ENCODE measurements around the gene SMIM13. TPM values are rescaled to one million over a fixed set of nuclear protein-coding genes. Genes with fewer than 3 reads are reported as not detected.

Gene SMIM13
- 10.7 TPM for total RNA-seq

GRCh38 chr6:11093626-11094410, at the start of gene SMIM13:
Gene SMIM13, plus strand, starts transcription at chr6:11093834. Its CDS starts 480 bp downstream, at chr6:11094314.

GRCh38 chr6:11043961-11044711, 49.5 kb upstream of the SMIM13 start, which contains the start of gene ELOVL2:
Gene ELOVL2, minus strand, starts transcription at chr6:11044305. Its CDS starts 75 bp downstream, at chr6:11044230.

GRCh38 chr6:11110921-11111768, 17.5 kb downstream of the SMIM13 start, which contains the start of gene ERVFRD-1:
Gene ERVFRD-1, minus strand, starts transcription at chr6:11111725. Its CDS starts 6,415 bp downstream, at chr6:11105310.

Small RNAs within 50 kb of the gene (small RNA-seq; reads per million reads assigned to genes)
- not detected for gene AL136139.1 (ENCODE audit: low replicate concordance)

Other genes with a start within 250 kb of the SMIM13 start
- not detected for gene GCM2, start 211.8 kb upstream of the SMIM13 start, total RNA-seq
- gene SYCP2L, start 206.8 kb upstream of the SMIM13 start, total RNA-seq = 3.7 TPM
- gene ELOVL2, start 49.5 kb upstream of the SMIM13 start, total RNA-seq = 2.3 TPM
- gene ERVFRD-1, start 17.9 kb downstream of the SMIM13 start, total RNA-seq = not detected
- 90.4 TPM for gene NEDD9, start 138.8 kb downstream of the SMIM13 start, total RNA-seq